ENCODE data around the gene DOC2B. TPM values are rescaled to one million over a fixed set of nuclear protein-coding genes. Genes with fewer than 3 reads are reported as not detected.

The DOC2B gene
- polyA plus RNA-seq, 1 donor (not counting 4 experiments of a cell fraction or from before 2014, with no cell fraction given): not detected

- Histone ChIP-seq H3K27me3 (ENCODE audit: control insufficient read depth, extremely low read depth, insufficient read depth, low read length) (no peaks in the 10 kb centered on the region), H3K9ac (ENCODE audit: control insufficient read depth, extremely low read depth, insufficient read depth, low read length) (no peak overlapping the region), H3K4me2 (ENCODE audit: control insufficient read depth, extremely low read depth, insufficient read depth, low read depth, low read length) (no peak overlapping the region), H3K79me2 (ENCODE audit: control insufficient read depth, insufficient read depth, low read length) (no peaks in the 10 kb centered on the region), H3K9me3 (ENCODE audit: control insufficient read depth, low read depth, low read length) (no peaks in the 10 kb centered on the region), H3K36me3 (ENCODE audit: control insufficient read depth in 2 of 2, extremely low read depth in 1 of 2, insufficient read depth in 2 of 2, low read length in 2 of 2) (no peaks in the 10 kb centered on the region), H2AFZ (ENCODE audit: control insufficient read depth, low read length) (no peak overlapping the region), H3K27ac (ENCODE audit: control insufficient read depth, insufficient read depth, low read length) (no peak overlapping the region), H3K9me1 (ENCODE audit: control insufficient read depth, extremely low read depth, insufficient read depth, low read length) (no peaks in the 10 kb centered on the region), H3K4me1 (ENCODE audit: control insufficient read depth, extremely low read depth, insufficient read depth, low read length) (no peaks in the 10 kb centered on the region), H4K20me1 (ENCODE audit: control insufficient read depth, extremely low read depth, insufficient read depth, low read length) (no peaks in the 10 kb centered on the region), H3K4me3 (ENCODE audit: control insufficient read depth in 2 of 3, extremely low read depth in 1 of 3, insufficient read depth in 2 of 3, low read depth in 1 of 3, low read length in 3 of 3) (no peak overlapping the region)
- FAIRE-seq (no peak), DNase-seq (ENCODE audit: low read depth, low spot score) (no peak)
- dilution Hi-C loops (cut with MboI; ENCODE audit: extremely low pct_ligation_motif_present, low sequenced_read_pairs): no loop called here
- TF ChIP-seq EZH2 (IDR thresholded peaks at IDR 0.05; ENCODE audit: low read length) (no peak), CTCF (optimal IDR thresholded peaks at IDR 0.05 in 1 of 3, IDR thresholded peaks at IDR 0.05 in 1 of 3, conservative IDR thresholded peaks at IDR 0.05 in 1 of 3; ENCODE audit: extremely low read depth in 1 of 3, insufficient read depth in 2 of 3, low read length in 3 of 3) (no peak)
These were observed 34.3 kb downstream of the DOC2B start for GRCh38 chr17:146983-147761.

GRCh38 chr17:146546-146945 is 34.9 kb downstream of the DOC2B start:
- H3K9ac ChIP-seq (ENCODE audit: control insufficient read depth, extremely low read depth, insufficient read depth, low read length): no peak overlapping the region
- no peaks in the 10 kb centered on the region for H3K27me3 ChIP-seq (ENCODE audit: control insufficient read depth, extremely low read depth, insufficient read depth, low read length)
- FAIRE-seq (no peak), DNase-seq (ENCODE audit: low read depth, low spot score) (no peak)
- no peaks in the 10 kb centered on the region for H4K20me1 ChIP-seq (ENCODE audit: control insufficient read depth, extremely low read depth, insufficient read depth, low read length)
- no peak overlapping the region for H3K4me3 ChIP-seq (ENCODE audit: control insufficient read depth in 2 of 3, extremely low read depth in 1 of 3, insufficient read depth in 2 of 3, low read depth in 1 of 3, low read length in 3 of 3)
- no peaks in the 10 kb centered on the region for H3K9me3 ChIP-seq (ENCODE audit: control insufficient read depth, low read depth, low read length)
- H3K36me3 ChIP-seq (ENCODE audit: control insufficient read depth in 2 of 2, extremely low read depth in 1 of 2, insufficient read depth in 2 of 2, low read length in 2 of 2): no peaks in the 10 kb centered on the region
- TF ChIP-seq EZH2 (IDR thresholded peaks at IDR 0.05; ENCODE audit: low read length): no peak
- no peak for TF ChIP-seq CTCF (optimal IDR thresholded peaks at IDR 0.05 in 1 of 3, IDR thresholded peaks at IDR 0.05 in 1 of 3, conservative IDR thresholded peaks at IDR 0.05 in 1 of 3; ENCODE audit: extremely low read depth in 1 of 3, insufficient read depth in 2 of 3, low read length in 3 of 3)
- H2AFZ ChIP-seq (ENCODE audit: control insufficient read depth, low read length): no peak overlapping the region
- no peaks in the 10 kb centered on the region for H3K79me2 ChIP-seq (ENCODE audit: control insufficient read depth, insufficient read depth, low read length)
- H3K4me2 ChIP-seq (ENCODE audit: control insufficient read depth, extremely low read depth, insufficient read depth, low read depth, low read length): no peak overlapping the region
- no peaks in the 10 kb centered on the region for H3K9me1 ChIP-seq (ENCODE audit: control insufficient read depth, extremely low read depth, insufficient read depth, low read length)
- dilution Hi-C loops (cut with MboI; ENCODE audit: extremely low pct_ligation_motif_present, low sequenced_read_pairs): no loop called here
- H3K4me1 ChIP-seq (ENCODE audit: control insufficient read depth, extremely low read depth, insufficient read depth, low read length): no peaks in the 10 kb centered on the region
- no peak overlapping the region for H3K27ac ChIP-seq (ENCODE audit: control insufficient read depth, insufficient read depth, low read length)
